Measurements from ENCODE around the gene PRDM16.

DNA sequence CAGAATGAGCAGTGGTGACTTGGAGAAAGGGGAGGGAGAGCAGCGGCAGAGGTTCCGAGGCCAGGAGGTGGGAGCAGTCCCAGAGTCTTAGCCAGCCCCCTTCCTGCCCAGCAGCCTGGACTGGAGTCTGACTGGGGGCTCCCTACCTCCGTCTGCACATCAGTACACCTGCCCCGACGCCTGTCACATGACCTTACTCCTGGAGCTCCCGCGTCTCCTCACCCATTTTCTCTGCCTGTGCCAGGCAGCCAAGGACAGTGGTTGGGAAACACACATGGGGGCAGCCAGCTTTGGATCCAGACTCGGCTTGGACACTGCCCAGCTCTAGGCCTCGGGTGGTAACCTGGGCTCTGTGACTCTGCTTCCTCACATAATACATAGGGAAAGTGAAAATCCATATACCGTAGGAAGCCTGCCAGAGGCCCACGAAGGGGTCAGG lies 30.9 kb upstream of the PRDM16 start:
- TF ChIP-seq, protein P1, sequence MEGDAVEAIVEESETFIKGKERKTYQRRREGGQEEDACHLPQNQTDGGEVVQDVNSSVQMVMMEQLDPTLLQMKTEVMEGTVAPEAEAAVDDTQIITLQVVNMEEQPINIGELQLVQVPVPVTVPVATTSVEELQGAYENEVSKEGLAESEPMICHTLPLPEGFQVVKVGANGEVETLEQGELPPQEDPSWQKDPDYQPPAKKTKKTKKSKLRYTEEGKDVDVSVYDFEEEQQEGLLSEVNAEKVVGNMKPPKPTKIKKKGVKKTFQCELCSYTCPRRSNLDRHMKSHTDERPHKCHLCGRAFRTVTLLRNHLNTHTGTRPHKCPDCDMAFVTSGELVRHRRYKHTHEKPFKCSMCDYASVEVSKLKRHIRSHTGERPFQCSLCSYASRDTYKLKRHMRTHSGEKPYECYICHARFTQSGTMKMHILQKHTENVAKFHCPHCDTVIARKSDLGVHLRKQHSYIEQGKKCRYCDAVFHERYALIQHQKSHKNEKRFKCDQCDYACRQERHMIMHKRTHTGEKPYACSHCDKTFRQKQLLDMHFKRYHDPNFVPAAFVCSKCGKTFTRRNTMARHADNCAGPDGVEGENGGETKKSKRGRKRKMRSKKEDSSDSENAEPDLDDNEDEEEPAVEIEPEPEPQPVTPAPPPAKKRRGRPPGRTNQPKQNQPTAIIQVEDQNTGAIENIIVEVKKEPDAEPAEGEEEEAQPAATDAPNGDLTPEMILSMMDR (IDR thresholded peaks at IDR 0.05; ENCODE audit: control extremely low read depth in 1 of 3, insufficient read depth in 1 of 3, low read depth in 1 of 3, low read length in 3 of 3): no peak
- TF ChIP-seq TAF7 (optimal IDR thresholded peaks at IDR 0.05; ENCODE audit: borderline replicate concordance, low read depth, low read length): no peak

Measured in H1 (cell line).